DOHH2 (cell line): ENCODE results near the gene AMZ1.

Experiments used
- CTCF ChIP-seq: fragments of 200-600 bp; sonication (generic); IDR thresholded peaks from one replicate; pipeline ENCODE4 v1.5.1; 2014; ENCODE audit warnings: antibody characterized with exemption, mild to moderate bottlenecking, low read depth, low read length; ENCODE audit not compliant: poor library complexity, severe bottlenecking
- EZH2phosphoT487 ChIP-seq: fragments of 200-600 bp; sonication (generic); IDR thresholded peaks from 2 replicates; pipeline ENCODE4 v1.6.1; 2017; ENCODE audit warnings: borderline replicate concordance, mild to moderate bottlenecking, antibody characterized with exemption, low read length, moderate library complexity, mixed read lengths

GRCh38 chr7:2729031-2729892 lies 41.3 kb downstream of the AMZ1 start:
- TF ChIP-seq CTCF = no peak
- no peak for TF ChIP-seq EZH2phosphoT487
